ENCODE data around the gene ATP6V0A1. TPM values are rescaled to one million over a fixed set of nuclear protein-coding genes. Genes with fewer than 3 reads are reported as not detected.

ATP6V0A1 gene
- total RNA-seq, 1 experiment from 2014 or later = 55.1 TPM

- DNase-seq = no peak
- Histone ChIP-seq H3K79me2 (ENCODE audit: low read depth) (no peaks in the 10 kb centered on the region), H3K36me3 (ENCODE audit: low read depth) (no peaks in the 10 kb centered on the region), H3K4me1 (replicated peaks; ENCODE audit: insufficient read depth) (peaks cover 17% of the 10 kb centered on the region), H3K27ac (no peak overlapping the region), H2AFZ (no peak overlapping the region), H3K27me3 (ENCODE audit: insufficient read depth, low read depth) (no peaks in the 10 kb centered on the region), H3K9me2 (ENCODE audit: insufficient read depth) (no peaks in the 10 kb centered on the region), H3K4me3 (no peak overlapping the region), H3K9me3 (ENCODE audit: insufficient read depth, low read depth) (no peaks in the 10 kb centered on the region), H3F3A (ENCODE audit: insufficient read depth, low read depth) (peaks cover 39% of the 10 kb centered on the region; the same call in 1 of the 2 replicates), H3K4me2 (no peak overlapping the region), H4K20me1 (ENCODE audit: insufficient read depth) (no peaks in the 10 kb centered on the region)
- POLR2A ChIA-PET (ENCODE audit: unreplicated experiment) = no interaction called here
- CTCF ChIA-PET = interaction anchor here (0.6 kb wide), 1 partner anchor 656 kb away, joined by 17 read pairs; no protein-coding TSS in a partner anchor
- intact Hi-C loops (cut with micrococcal nuclease; ENCODE audit: unreplicated experiment) = no loop called here
- BruUV-seq (replicated peaks) = no TSS peak
- no peak for TF ChIP-seq EZH2 (IDR thresholded peaks at IDR 0.05; ENCODE audit: low read depth)
- TF ChIP-seq, protein P1, sequence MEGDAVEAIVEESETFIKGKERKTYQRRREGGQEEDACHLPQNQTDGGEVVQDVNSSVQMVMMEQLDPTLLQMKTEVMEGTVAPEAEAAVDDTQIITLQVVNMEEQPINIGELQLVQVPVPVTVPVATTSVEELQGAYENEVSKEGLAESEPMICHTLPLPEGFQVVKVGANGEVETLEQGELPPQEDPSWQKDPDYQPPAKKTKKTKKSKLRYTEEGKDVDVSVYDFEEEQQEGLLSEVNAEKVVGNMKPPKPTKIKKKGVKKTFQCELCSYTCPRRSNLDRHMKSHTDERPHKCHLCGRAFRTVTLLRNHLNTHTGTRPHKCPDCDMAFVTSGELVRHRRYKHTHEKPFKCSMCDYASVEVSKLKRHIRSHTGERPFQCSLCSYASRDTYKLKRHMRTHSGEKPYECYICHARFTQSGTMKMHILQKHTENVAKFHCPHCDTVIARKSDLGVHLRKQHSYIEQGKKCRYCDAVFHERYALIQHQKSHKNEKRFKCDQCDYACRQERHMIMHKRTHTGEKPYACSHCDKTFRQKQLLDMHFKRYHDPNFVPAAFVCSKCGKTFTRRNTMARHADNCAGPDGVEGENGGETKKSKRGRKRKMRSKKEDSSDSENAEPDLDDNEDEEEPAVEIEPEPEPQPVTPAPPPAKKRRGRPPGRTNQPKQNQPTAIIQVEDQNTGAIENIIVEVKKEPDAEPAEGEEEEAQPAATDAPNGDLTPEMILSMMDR (conservative IDR thresholded peaks at IDR 0.05) = no peak
Observed at GRCh38 chr17:42530952-42531454, 72.3 kb downstream of the ATP6V0A1 start.

GRCh38 chr17:42531455-42532354, 73.0 kb downstream of the ATP6V0A1 start:
- no TSS peak for BruUV-seq (replicated peaks)
- Histone ChIP-seq H2AFZ (peak overlapping the region; percentile 78), H3K9me3 (ENCODE audit: insufficient read depth, low read depth) (no peaks in the 10 kb centered on the region), H3K9me2 (ENCODE audit: insufficient read depth) (no peaks in the 10 kb centered on the region), H3K4me3 (peak overlapping the region; percentile 55; the same call in 1 of the 2 replicates), H3K36me3 (ENCODE audit: low read depth) (no peaks in the 10 kb centered on the region), H4K20me1 (ENCODE audit: insufficient read depth) (no peaks in the 10 kb centered on the region), H3K79me2 (ENCODE audit: low read depth) (peaks cover 2% of the 10 kb centered on the region), H3K27ac (no peak overlapping the region), H3F3A (ENCODE audit: insufficient read depth, low read depth) (peaks cover 38% of the 10 kb centered on the region; the same call in 1 of the 2 replicates), H3K27me3 (ENCODE audit: insufficient read depth, low read depth) (no peaks in the 10 kb centered on the region), H3K4me1 (replicated peaks; ENCODE audit: insufficient read depth) (peaks cover 17% of the 10 kb centered on the region), H3K4me2 (peak overlapping the region; percentile 80)
- TF ChIP-seq, protein P1 (conservative IDR thresholded peaks at IDR 0.05) = peak; percentile 53; the same call in 1 of the 2 replicates
- TF ChIP-seq EZH2 (IDR thresholded peaks at IDR 0.05; ENCODE audit: low read depth) = no peak
- POLR2A ChIA-PET (ENCODE audit: unreplicated experiment) = interaction anchor here (0.6 kb wide), 3 partner anchors 11 to 292 kb away, joined by 3 to 18 read pairs (median 11); partner anchors contain the start of gene BECN1
- intact Hi-C loops (cut with micrococcal nuclease; ENCODE audit: unreplicated experiment) = no loop called here
- CTCF ChIA-PET = interaction anchor here (0.6 to 1.1 kb wide), 4 partner anchors 17 to 657 kb away, joined by 4 to 17 read pairs (median 10); partner anchors contain the start of gene IFI35
- DNase-seq = peak in 1 of 2 experiments; percentile 55
